ENCODE measurements around the gene MLC1.

The MLC1 gene

DNA sequence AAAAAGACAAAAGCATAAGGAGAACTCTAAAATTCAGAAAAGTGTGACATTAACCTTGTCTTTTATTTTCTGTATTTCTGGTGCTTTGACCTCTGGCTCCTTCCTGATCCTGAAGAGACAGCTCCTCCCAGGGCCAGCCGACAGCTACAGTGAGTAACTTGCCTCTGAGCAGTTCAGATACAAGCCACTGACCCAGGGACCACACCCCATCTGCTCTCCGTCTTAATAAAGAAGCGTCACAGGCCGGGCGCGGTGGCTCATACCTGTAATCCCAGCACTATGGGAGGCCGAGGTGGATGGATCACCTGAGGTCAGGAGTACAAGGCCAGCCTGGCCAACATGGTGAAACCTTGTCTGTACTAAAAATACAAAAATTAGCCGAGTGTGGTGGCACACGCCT, 6.5 kb downstream of the MLC1 start:
- DNase-seq (ENCODE audit: low spot score), result no peak
- H3K4me3 ChIP-seq, result no peak overlapping the region
- no peak for TF ChIP-seq CTCF (IDR thresholded peaks at IDR 0.05)
- no peak overlapping the region for H3K27ac ChIP-seq

DNA sequence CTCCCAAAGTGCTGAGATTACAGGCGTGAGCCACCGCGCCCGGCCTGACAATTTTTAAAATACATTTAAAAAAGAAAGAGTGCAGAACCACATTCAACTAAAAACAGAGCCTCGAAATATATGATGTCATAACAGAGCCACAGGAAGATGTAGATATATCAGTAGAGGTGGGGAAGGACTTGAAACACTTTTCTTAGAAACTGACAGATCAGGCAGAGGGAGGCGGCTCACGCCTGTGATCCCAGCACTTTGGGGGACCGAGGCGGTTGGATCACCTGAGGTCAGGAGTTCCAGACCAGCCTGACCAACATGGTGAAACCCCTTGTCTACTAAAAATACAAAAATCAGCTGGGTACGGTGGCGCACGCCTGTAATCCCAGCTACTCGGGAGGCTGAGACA, 7.0 kb downstream of the MLC1 start:
- no peak overlapping the region for H3K4me3 ChIP-seq
- no peak for TF ChIP-seq CTCF (IDR thresholded peaks at IDR 0.05)
- DNase-seq (ENCODE audit: low spot score), result no peak
- H3K27ac ChIP-seq, result no peak overlapping the region

- no peak overlapping the region for H3K27ac ChIP-seq
- no peak for TF ChIP-seq CTCF (IDR thresholded peaks at IDR 0.05)
- DNase-seq (ENCODE audit: low spot score), result no peak
- no peak overlapping the region for H3K4me3 ChIP-seq
These were observed 8.3 kb downstream of the MLC1 start for GRCh38 chr22:50076646-50077535.

GRCh38 chr22:50074551-50075530, 10.4 kb downstream of the MLC1 start:
- DNase-seq (ENCODE audit: low spot score), result no peak
- H3K27ac ChIP-seq, result no peak overlapping the region
- TF ChIP-seq CTCF (IDR thresholded peaks at IDR 0.05), result no peak
- H3K4me3 ChIP-seq, result no peak overlapping the region

- no peak for DNase-seq (ENCODE audit: low spot score)
- Histone ChIP-seq H3K4me3 (no peak overlapping the region), H3K27ac (no peak overlapping the region)
- TF ChIP-seq CTCF (IDR thresholded peaks at IDR 0.05), result no peak
These were observed 11.2 kb downstream of the MLC1 start for GRCh38 chr22:50074056-50074455.

DNA sequence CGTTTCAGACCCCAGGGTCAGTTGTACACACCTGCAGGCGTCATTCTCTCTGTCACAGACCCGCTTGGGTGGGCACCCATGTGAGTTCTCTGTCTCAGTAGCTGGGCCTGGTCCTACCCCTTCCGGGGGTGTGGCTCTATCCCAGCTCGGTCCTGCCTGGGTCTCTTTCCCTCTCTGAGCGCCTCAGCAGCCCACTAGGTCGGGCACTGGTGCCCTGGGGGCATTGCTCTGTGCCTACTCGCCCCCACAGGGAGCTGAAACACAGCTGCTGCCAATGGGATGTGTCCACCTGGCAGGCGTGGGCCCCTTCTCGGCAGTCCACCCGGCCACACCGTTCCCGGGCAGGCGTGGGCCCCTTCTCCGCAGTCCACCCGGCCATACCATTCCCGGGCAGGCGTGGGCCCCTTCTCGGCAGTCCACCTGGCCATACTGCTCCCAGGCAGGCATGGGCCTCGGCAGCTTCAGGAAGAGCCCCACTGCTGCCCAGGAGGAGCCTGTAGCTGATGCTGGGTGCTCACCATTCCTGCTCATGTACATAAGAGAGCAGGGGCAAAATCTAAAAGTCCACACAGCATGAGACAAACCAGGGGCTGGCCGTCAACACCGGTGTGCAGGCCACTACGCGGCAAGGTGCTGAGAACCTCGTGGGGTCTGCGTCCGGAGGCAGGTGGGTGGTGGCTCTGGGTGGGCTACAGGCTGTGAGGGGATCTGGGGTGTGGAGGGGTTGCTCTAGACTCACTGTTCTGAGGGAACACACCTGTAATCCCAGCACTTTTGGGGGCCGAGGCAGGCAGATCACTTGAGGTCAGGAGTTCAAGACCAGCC, 12.3 kb downstream of the MLC1 start:
- DNase-seq (ENCODE audit: low spot score), result no peak
- Histone ChIP-seq H3K27ac (no peak overlapping the region), H3K4me3 (no peak overlapping the region)
- TF ChIP-seq CTCF (IDR thresholded peaks at IDR 0.05), result no peak

Measured in coronary artery (tissue), 2 donors.